Effector memory CD4-positive, alpha-beta T cell (primary cell): ENCODE data around the gene CAPN12.

Source experiments
- DNase-seq, 3 donors: peaks; one replicate each; pipeline ENCODE4 v3.0.0-alpha.2; 2020
- H3K27ac ChIP-seq: 2 replicates; pipeline ENCODE4 v1.7.0; 2013; ENCODE audit warnings: mild to moderate bottlenecking, low read length, moderate library complexity; ENCODE audit not compliant: insufficient read depth, poor library complexity, severe bottlenecking
- H3K27me3 ChIP-seq: replicated peaks from 2 replicates; pipeline ENCODE4 v1.7.0; 2013; ENCODE audit warnings: mild to moderate bottlenecking, low read length; ENCODE audit not compliant: insufficient read depth, control insufficient read depth, poor library complexity, severe bottlenecking
- H3K36me3 ChIP-seq: 2 replicates; pipeline ENCODE4 v1.7.0; 2013; ENCODE audit warnings: mild to moderate bottlenecking, low read length, moderate library complexity; ENCODE audit not compliant: control insufficient read depth, insufficient read depth
- H3K4me1 ChIP-seq: 2 replicates; pipeline ENCODE4 v1.7.0; 2013; ENCODE audit warnings: low read length, mild to moderate bottlenecking; ENCODE audit not compliant: control insufficient read depth, insufficient read depth, poor library complexity, severe bottlenecking
- H3K4me3 ChIP-seq: 2 replicates; pipeline ENCODE4 v1.7.0; 2013; ENCODE audit warnings: low read length, low read depth, mild to moderate bottlenecking; ENCODE audit not compliant: insufficient read depth, poor library complexity, severe bottlenecking
- H3K9me3 ChIP-seq: 2 replicates; pipeline ENCODE4 v1.7.0; 2013; ENCODE audit warnings: mild to moderate bottlenecking, low read length, moderate library complexity; ENCODE audit not compliant: control insufficient read depth

CAPN12 gene

GRCh38 chr19:38719761-38720558 is 24.3 kb downstream of the CAPN12 start:
- no peak for DNase-seq
- Histone ChIP-seq H3K9me3 (no peaks in the 10 kb centered on the region), H3K36me3 (peaks cover 83% of the 10 kb centered on the region), H3K4me1 (no peaks in the 10 kb centered on the region), H3K27me3 (no peaks in the 10 kb centered on the region), H3K27ac (no peak overlapping the region), H3K4me3 (no peak overlapping the region)

- H3K36me3 ChIP-seq: peaks cover 83% of the 10 kb centered on the region
- no peak overlapping the region for H3K4me3 ChIP-seq
- H3K27me3 ChIP-seq: no peaks in the 10 kb centered on the region
- no peak overlapping the region for H3K27ac ChIP-seq
- no peaks in the 10 kb centered on the region for H3K4me1 ChIP-seq
- H3K9me3 ChIP-seq: no peaks in the 10 kb centered on the region
- no peak for DNase-seq
Measured at GRCh38 chr19:38718747-38719543, 25.3 kb downstream of the CAPN12 start.

GRCh38 chr19:38717855-38718254 is 26.4 kb downstream of the CAPN12 start:
- Histone ChIP-seq H3K4me1 (no peaks in the 10 kb centered on the region), H3K27me3 (no peaks in the 10 kb centered on the region), H3K27ac (no peak overlapping the region), H3K36me3 (peaks cover 76% of the 10 kb centered on the region), H3K9me3 (no peaks in the 10 kb centered on the region), H3K4me3 (no peak overlapping the region)
- no peak for DNase-seq

GRCh38 chr19:38717051-38717450 is 27.2 kb downstream of the CAPN12 start:
- Histone ChIP-seq H3K36me3 (peaks cover 74% of the 10 kb centered on the region), H3K27me3 (no peaks in the 10 kb centered on the region), H3K4me1 (no peaks in the 10 kb centered on the region), H3K9me3 (no peaks in the 10 kb centered on the region), H3K4me3 (no peak overlapping the region), H3K27ac (no peak overlapping the region)
- no peak for DNase-seq

- Histone ChIP-seq H3K4me1 (no peaks in the 10 kb centered on the region), H3K4me3 (no peak overlapping the region), H3K36me3 (peaks cover 74% of the 10 kb centered on the region)
Measured at GRCh38 chr19:38715555-38715954, 28.7 kb downstream of the CAPN12 start.

GRCh38 chr19:38714354-38714778 is 29.9 kb downstream of the CAPN12 start:
- DNase-seq: no peak
- no peak overlapping the region for H3K27ac ChIP-seq
- no peaks in the 10 kb centered on the region for H3K4me1 ChIP-seq
- no peaks in the 10 kb centered on the region for H3K27me3 ChIP-seq
- peaks cover 75% of the 10 kb centered on the region for H3K36me3 ChIP-seq
- no peaks in the 10 kb centered on the region for H3K9me3 ChIP-seq
- no peak overlapping the region for H3K4me3 ChIP-seq

More at GRCh38 chr19:38715555-38715954, 28.7 kb downstream of the CAPN12 start:
- Histone ChIP-seq H3K27ac (no peak overlapping the region), H3K27me3 (no peaks in the 10 kb centered on the region), H3K9me3 (no peaks in the 10 kb centered on the region)
- no peak for DNase-seq

GRCh38 chr19:38713865-38714264 is 30.4 kb downstream of the CAPN12 start:
- Histone ChIP-seq H3K4me1 (no peaks in the 10 kb centered on the region), H3K4me3 (no peak overlapping the region), H3K27me3 (no peaks in the 10 kb centered on the region), H3K36me3 (peaks cover 75% of the 10 kb centered on the region), H3K27ac (no peak overlapping the region), H3K9me3 (no peaks in the 10 kb centered on the region)
- no peak for DNase-seq

- no peak for DNase-seq
- Histone ChIP-seq H3K4me1 (no peaks in the 10 kb centered on the region), H3K4me3 (no peak overlapping the region), H3K36me3 (peaks cover 77% of the 10 kb centered on the region), H3K27ac (no peak overlapping the region), H3K27me3 (no peaks in the 10 kb centered on the region), H3K9me3 (no peaks in the 10 kb centered on the region)
Measured at GRCh38 chr19:38713227-38713649, 31.0 kb downstream of the CAPN12 start.

GRCh38 chr19:38712161-38712748 is 32.0 kb downstream of the CAPN12 start:
- H3K36me3 ChIP-seq: peaks cover 78% of the 10 kb centered on the region
- no peaks in the 10 kb centered on the region for H3K9me3 ChIP-seq
- DNase-seq: no peak
- H3K27me3 ChIP-seq: no peaks in the 10 kb centered on the region
- H3K4me1 ChIP-seq: no peaks in the 10 kb centered on the region
- H3K27ac ChIP-seq: no peak overlapping the region
- no peak overlapping the region for H3K4me3 ChIP-seq

GRCh38 chr19:38711726-38712153 is 32.5 kb downstream of the CAPN12 start:
- peaks cover 79% of the 10 kb centered on the region for H3K36me3 ChIP-seq
- no peak overlapping the region for H3K27ac ChIP-seq
- H3K27me3 ChIP-seq: no peaks in the 10 kb centered on the region
- no peaks in the 10 kb centered on the region for H3K9me3 ChIP-seq
- DNase-seq: no peak
- no peak overlapping the region for H3K4me3 ChIP-seq
- no peaks in the 10 kb centered on the region for H3K4me1 ChIP-seq
